CD4-positive, alpha-beta T cell treated with Interleukin-2 at 100 ng/mL for 4 hours (primary cell): Measurements from ENCODE around the gene ACAN.

Experiments
- DNase-seq: peaks from one replicate; pipeline ENCODE4 v3.0.0-alpha.2; 2020; ENCODE audit warnings: low spot score

Gene ACAN

DNA sequence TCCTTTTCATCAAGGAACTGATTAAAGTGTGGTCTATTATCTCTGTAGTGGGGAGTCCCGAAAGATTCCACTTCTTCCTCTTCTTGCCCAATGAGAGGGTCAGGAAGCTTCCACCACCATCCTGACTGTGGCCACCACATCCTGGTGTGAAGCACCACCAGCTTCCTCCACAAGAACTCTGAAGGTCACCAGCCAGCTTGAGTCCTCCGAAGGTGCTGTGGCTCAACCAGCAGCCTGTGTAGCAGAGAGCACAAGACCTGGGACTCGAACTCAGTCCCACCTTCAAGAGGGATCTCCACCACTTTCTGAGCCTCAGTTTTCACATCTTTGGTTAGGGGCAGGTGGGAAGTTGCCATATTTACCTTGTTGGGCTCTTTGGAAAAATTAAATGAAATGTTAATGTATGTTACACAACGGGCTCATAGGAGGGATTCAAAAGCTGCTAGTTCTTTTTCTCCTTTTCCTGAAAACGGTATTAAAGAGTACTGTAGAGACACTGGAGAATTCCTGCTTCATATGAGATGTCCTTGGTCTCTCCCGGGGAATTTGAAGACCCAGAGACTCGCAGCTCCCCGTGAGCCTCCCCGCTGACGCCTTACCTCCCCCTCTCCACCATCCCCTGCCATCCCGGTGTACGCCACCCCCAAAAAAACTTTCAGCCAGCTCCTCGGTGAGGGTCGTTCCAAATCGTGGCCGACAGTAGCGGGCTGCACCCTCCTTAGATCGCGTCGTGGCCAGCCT is 816 bp upstream of the ACAN start:
- DNase-seq = no peak

GRCh38 chr15:88802991-88803240 is 320 bp upstream of the ACAN start:
- no peak for DNase-seq

GRCh38 chr15:88803920-88804247 is 648 bp downstream of the ACAN start:
- no peak for DNase-seq

DNA sequence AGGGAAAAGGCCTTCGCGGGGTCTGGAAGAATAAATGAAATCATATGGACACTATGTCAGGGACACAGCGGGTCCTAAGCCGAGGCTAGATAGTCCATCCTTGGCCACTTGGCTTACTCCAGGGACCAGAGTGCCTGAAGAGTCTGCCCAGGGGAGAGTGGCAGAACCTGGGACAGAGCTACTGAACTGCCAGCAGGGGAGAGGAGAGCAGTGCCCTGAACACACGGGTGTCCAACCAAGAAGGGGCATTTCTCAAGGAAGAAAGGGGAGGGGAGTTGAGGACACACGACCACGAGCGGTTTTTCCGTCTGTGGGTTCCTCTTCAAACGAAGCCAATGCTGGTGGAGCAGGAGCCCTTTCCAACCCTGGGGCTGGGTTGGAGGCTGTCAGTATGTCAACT is 1.0 kb downstream of the ACAN start:
- DNase-seq = no peak

DNA sequence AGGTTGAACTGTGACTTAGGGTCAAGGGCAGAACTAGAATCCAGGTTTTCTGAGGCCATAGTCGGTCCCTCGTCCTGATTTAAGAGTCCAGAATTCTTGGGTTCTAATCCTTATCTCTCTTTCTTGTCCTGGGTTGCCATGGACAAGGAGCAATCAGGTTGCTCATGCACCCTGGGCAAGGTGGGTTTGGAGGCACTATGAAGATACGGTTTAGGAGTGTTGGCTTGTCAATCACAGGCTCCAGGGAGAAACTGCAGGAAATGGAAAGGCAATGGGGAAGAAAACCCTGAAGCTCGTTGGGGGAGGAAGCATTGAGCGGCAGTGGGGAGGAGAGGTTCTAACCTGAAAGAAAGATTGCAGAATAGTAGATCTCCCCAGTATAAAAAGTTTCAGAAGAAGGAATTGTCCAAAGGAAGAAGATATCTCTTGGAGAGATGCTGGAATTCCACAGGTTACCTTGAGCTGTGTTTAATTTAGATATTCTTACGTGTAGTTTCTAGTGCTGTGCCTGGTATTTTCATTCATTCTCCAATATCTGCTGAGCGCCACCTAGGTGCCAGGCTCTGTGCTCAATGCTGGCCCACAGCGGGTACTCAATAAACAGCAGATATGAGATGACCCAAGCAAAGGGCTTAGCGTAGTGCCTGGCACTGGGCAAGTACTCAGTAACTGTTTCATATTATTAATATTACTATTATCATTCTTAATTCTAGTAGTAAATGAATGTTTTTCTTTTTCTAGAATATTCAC is 2.0 kb downstream of the ACAN start:
- peak; percentile 12 for DNase-seq

GRCh38 chr15:88810446-88810845 is 7.2 kb downstream of the ACAN start:
- no peak for DNase-seq

DNA sequence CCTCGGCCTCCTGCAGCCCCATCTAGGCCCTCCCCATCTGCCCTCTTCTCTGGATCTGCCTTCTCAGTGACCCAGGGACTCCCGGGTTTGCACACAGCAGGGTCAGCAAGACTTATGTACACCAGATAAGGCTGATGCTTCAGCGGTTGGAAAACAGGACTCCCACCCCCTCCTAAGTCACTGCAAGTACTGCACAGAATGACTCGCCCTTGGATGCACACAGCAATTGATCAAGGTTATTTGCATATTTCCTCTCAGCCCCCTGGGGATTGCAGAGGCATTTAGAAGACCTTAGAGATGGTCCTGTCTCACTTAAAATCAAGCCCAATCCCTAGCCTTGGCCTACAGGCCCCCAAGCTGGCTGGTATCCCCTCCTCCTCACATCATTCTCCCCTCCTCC is 8.9 kb downstream of the ACAN start:
- no peak for DNase-seq

GRCh38 chr15:88813960-88814359 is 10.7 kb downstream of the ACAN start:
- no peak for DNase-seq

- no peak for DNase-seq
Observed at GRCh38 chr15:88814393-88814792, 11.2 kb downstream of the ACAN start.

DNA sequence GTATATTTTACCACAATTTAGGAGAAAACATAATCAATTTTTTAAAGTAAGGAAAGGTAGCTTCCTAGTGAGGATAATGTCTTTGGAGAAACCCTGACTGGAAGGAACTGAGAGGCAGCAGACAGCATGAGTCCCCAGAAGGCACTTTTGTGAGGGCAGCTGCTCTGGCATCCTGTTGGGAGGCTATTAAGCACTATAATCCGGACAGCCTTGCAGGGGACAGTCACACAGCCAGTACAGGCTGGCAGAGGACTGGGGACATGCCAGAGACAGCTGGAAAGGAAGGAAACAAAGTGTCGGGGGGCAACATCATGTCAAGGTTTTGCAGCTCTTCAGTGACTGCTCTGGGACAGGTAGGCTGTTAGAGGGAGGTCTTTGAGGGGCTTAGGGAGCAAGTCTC is 15.7 kb downstream of the ACAN start:
- DNase-seq = no peak

- DNase-seq = no peak
Observed at GRCh38 chr15:88821993-88822392, 18.8 kb downstream of the ACAN start.

- no peak for DNase-seq
Observed at GRCh38 chr15:88828791-88829190, 25.6 kb downstream of the ACAN start.

- DNase-seq = no peak
Observed at GRCh38 chr15:88830016-88830415, 26.8 kb downstream of the ACAN start.

DNA sequence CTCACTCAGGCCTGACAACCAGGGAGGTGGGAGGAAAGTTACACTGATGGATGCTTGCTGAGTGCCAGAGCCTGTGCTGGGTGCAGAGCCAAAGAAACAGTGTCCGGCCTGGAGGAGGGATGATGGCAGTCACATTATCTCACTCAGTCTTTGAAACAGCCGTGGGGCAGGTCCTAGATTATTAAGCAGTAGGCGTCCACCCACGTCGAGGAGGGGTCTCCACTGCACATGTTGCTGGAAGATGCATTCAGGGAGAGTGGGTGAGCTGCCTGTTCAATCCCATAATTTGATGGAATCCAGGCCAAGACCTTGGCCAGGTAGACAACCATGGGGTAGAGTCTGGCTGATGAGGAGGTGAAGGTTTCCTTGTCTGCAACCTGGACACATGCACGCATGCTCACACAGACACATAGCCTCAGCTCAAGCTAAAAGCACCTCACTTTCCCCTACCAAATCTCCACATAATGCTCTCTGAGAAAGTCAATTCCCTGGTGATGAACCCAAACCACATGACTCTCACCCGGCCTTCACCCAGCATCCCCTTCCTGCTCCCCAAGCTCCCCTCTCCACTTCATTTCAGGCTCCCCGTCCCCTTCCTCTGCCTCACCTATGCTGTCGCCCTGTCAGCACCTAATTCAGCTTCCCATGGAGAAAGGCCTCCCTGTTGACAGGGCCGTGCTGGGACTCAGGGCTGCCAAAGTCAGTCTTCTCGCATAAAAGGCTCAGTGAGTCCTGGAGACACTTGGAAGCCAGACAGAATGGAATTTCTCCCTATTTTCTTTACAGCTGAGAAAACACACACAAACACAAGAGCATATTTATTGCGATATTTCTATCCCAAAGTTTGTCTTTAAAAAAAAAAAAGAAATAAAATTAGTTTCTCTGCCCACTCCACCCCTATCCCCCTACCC is 29.8 kb downstream of the ACAN start:
- no peak for DNase-seq

DNA sequence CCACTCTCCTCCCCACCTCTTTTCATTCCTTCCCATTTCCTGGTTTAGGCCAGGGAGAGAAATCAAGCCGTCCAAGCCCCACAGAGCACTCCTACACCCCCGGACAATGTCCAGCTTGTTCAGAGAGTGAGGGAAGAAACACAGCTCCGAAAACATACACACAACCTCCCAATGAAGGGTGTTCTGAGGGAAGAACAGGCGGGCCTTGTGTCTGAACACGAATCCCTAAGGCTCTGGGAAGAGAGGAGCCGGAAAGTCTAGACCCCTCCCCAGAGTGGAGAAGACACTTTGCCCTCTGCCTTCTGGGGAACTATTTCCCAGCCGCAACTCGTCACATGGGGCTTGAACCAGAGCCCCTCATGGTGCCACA is 30.5 kb downstream of the ACAN start:
- DNase-seq = no peak

GRCh38 chr15:88834211-88834812 is 31.1 kb downstream of the ACAN start:
- DNase-seq = peak; percentile 4

GRCh38 chr15:88835119-88835518 is 31.9 kb downstream of the ACAN start:
- DNase-seq = no peak

- no peak for DNase-seq
Observed at GRCh38 chr15:88835646-88836045, 32.4 kb downstream of the ACAN start.

- no peak for DNase-seq
Observed at GRCh38 chr15:88838667-88839066, 35.4 kb downstream of the ACAN start.

DNA sequence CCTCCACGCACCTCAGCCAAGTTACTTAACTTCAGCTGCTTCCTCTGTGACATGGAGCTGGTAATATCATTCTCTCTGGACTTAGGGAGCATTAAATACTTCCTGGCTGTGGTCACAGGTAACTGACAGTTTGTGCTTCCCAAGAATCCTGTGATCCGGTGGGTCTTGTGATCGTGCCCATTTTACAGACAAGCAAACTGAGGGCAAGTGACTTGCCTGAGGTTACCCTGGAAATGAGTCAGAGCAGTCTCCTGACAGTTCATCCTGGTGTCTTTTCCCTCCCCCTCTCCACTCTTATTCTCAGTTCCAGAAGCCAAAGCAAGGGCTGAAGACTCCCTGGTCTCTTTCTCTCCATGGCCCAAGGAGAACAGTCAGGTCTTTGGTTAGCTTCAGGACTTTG is 35.9 kb downstream of the ACAN start:
- no peak for DNase-seq

DNA sequence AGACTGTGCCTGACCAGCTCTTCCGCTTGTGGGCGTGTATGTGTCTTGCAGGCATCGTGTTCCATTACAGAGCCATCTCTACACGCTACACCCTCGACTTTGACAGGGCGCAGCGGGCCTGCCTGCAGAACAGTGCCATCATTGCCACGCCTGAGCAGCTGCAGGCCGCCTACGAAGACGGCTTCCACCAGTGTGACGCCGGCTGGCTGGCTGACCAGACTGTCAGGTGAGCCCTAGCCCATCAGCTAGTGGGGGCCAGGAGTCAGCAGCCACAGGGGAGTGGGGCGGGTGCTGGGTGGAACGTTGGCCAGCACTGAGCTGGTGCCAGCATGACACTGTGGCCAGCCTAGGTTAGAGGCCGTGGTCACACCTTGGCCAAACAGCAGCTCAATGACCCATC is 36.7 kb downstream of the ACAN start:
- no peak for DNase-seq

DNA sequence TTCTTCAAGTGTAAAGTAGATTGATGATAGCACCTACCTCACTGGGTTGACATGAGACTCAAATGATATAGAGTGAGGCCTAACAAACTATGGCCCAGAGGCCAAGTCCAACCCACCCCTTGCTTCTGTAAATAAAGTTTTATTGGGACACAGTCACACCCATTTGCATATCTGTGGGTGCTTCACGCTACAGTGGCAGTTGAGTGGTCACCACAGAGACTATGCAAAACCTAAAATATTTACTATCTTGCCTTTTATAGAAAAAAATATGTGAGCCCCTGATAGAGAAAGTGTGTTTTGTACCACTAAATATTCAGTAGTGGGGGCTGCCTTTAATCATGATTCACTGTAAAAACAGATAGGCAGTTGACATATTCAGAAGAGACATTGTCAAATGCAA is 38.0 kb downstream of the ACAN start:
- DNase-seq = no peak

- no peak for DNase-seq
Observed at GRCh38 chr15:88842156-88842555, 38.9 kb downstream of the ACAN start.
